GM19023 (cell line): ENCODE measurements around the gene PPP1R37.

Experiments used
- ATAC-seq: cut with Tn5 transposase; IDR thresholded peaks from one replicate; pipeline ENCODE4 v1.9.1; 2021; ENCODE audit warnings: mild to moderate bottlenecking, moderate library complexity; ENCODE audit not compliant: unreplicated experiment

The PPP1R37 gene, protein sequence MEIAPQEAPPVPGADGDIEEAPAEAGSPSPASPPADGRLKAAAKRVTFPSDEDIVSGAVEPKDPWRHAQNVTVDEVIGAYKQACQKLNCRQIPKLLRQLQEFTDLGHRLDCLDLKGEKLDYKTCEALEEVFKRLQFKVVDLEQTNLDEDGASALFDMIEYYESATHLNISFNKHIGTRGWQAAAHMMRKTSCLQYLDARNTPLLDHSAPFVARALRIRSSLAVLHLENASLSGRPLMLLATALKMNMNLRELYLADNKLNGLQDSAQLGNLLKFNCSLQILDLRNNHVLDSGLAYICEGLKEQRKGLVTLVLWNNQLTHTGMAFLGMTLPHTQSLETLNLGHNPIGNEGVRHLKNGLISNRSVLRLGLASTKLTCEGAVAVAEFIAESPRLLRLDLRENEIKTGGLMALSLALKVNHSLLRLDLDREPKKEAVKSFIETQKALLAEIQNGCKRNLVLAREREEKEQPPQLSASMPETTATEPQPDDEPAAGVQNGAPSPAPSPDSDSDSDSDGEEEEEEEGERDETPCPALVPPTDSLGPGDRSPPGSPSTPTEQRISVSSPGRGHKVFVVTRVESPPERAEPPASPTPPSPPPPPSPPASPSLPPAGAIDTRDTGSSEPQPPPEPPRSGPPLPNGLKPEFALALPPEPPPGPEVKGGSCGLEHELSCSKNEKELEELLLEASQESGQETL

DNA sequence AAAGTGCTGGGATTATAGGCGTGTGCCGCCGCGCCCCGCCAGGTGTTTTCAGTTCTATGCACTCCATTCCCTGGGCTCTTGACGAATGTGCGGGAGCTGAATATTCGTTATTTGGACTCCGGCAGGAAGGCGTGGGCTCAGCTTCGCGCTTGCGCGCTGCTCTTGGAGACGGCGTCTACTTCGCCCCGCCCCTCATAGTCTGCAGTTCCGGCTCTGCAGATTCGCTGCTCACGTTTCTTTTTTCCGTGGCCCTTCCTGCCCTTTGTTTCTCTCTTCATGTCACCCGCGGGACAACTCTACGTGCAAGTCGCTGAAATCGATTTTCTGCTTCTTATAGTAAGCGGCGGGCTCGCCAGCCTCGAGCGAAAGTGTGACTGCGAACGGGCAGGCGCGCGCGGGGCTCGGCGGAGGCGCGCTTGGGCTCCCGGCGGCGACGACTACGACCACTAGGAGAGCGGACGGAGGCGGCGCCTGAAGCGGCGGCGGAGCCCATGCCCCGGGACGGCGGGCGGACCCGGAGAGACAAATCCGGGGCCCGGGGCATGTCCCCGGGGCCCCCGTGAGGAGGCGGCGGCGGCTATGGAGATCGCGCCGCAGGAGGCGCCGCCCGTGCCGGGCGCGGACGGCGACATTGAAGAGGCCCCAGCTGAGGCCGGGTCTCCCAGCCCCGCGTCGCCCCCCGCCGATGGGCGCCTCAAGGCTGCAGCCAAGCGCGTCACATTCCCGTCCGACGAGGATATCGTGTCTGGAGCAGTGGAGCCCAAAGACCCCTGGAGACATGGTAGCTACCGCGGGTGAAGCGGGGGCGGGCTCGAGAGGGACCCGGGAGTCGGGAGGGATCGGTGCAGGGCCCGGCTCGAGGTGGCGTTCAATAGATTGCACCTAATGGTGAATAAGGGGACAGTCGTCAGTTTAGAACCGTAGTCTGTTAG lies at the start of gene PPP1R37:
Gene PPP1R37, plus strand, starts transcription at position 433 of the 932 bp plus-strand sequence. Its CDS starts 147 bp downstream, at position 580.
- ATAC-seq = peak; percentile 55

DNA sequence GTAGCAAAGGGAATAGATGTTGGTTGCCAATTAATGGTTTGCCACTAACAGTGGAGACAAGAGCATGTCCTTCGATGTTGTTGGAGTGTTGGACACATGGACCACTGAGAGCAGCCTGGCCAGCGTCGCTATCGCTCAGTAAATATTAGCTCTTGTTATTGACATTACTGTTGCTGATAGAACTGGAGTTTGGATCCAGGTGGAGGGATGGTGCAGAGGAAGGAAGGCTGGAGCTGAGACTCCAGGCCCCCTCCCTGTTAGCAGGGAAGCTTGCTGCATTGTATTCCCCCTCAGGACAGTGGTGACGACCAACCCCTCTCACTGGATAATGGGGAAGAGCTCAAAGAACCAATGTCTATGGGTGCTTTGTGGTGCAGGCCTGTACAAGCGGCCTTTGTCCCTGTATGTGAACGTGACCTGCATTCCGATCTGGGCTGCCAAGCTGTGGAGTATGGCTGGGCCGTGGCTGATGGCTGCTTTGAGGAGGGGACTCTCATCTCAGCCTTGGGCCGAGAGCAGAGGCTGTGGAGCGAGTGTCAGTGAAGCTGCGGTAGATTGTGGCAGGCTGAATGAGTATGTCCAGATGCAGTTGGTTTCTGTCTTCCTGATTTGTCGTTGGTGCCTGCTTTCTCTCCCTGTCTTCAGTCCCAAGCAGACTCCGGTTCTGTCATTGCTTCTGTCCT lies 47.2 kb upstream of the PPP1R37 start:
- ATAC-seq = no peak

DNA sequence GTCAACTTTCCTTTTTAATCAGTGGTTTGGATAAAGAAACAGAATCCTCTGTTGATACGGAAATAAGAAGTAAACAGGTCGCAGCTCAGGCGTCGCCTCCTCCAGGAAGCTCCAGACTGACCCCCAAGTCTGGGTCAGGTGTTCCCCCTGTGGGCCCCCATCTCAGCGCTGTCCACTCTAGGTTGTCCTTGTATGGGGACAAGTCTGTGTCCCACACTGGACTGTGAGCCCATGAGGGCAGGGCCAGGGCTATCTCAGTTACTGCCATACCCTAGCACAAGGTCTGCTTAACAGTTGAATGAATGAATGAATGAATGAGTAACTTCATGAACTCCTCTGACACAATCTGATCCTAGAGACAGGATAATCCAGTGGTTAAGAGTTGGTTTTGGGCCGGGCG lies 46.6 kb upstream of the PPP1R37 start:
- no peak for ATAC-seq

DNA sequence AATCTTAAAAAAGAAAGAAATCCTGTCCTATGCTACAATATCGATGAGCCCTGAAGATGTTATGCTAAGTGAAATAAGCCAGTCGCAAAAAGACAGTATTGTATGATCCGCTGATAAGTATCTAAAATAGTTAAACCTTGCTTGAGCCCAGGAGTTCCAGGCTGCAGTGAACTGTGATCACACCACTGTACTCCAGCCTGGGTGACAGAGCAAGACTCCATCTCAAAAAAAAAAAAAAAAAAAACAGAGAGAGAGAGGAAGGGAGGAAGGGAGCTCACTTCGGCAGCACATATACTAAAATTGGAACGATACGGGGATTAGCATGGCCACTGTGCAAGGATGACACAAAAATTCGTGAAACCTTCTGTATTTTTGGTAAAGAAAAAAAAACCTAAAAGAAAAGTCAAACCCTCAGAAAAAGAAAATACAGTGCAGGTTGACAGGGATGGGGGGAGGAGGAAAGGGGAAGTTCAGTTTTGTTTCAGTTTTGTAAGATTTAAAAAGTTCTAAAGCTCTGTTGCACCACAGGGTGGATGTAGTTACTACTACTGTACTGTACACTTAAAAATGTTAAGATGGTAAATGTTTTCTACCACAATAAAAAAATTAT lies 45.7 kb upstream of the PPP1R37 start:
- ATAC-seq = no peak

DNA sequence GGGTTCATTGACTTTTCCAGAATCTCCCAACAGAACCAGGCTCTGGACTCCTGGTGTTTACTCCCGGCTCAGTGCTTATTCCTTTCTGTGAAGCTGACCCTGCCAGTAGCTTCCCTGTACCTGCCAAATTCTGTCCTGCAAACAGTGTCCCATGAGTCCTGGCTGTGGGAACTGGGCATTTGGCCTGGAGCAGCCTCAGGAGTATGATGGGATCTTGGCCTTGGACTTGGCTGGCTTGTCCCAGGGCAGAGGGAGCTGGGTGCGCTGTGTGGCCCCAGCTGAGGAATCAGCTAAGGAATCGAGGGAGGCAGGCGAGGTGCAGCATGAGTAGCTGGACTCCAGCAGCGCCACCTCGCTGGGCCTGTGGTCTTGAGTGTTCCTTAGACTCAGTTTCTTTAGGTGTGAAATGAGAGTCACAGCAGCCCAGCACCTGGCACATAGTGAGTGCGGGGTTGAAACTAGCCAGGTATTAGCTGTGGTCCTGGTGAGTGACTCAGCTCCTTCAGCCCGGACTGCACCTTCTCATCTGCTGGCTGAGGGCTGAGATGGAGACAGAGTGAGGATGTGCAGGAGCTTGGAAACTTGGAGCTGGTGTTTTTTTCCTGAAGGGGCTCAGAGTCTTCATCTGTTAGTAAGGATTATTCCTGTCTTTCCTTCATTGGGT lies 43.8 kb upstream of the PPP1R37 start:
- ATAC-seq = no peak

DNA sequence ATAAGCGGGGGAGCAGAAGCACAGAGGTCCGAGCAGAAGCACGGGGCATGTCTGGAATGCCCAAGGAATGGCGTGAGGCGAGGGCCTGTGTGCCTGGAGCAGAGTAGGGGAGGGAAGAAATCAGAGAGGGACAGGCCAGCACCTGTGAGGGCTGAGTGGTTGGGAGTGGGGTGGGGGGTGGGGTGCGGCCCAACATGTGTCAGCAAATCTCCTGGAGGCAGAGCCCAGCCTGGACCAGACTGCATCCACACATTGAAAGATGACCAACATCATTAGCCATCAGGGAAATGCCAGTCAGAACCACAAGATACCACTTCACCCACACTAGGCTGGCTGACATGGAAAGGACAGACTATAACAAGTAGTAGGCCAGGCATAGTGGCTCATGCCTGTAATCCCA lies 42.9 kb upstream of the PPP1R37 start:
- ATAC-seq = no peak

DNA sequence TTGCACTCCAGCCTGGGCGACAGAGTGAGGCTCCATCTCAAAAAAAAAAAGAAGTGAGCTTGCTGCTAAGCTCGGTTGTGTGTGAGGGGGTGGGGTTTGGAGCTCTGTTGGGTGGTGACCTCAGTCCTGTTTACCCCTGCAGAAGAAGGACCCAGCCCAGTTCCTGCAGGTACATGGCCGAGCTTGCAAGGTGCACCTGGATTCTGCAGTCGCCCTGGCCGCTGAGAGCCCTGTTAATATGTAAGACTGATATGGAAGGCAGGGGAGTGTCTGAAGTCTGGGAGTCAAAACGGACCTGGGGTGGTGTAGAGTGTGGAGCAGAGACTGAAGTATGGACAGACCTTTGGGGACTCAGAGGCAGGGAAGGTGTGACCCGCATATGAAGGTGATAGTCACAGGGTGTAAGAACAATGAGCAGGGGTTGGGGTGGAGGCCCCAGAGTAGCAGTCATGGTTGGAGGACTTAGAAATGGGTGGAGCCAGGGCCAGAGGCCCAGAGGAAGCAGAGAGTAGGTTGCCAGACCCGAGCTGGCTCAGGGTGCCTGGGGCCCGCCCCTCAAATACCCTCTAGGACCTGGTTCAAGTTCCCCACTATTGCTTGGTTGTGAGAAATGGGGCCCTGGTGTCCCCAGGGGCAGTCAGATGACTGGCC lies 40.9 kb upstream of the PPP1R37 start:
- ATAC-seq = no peak

DNA sequence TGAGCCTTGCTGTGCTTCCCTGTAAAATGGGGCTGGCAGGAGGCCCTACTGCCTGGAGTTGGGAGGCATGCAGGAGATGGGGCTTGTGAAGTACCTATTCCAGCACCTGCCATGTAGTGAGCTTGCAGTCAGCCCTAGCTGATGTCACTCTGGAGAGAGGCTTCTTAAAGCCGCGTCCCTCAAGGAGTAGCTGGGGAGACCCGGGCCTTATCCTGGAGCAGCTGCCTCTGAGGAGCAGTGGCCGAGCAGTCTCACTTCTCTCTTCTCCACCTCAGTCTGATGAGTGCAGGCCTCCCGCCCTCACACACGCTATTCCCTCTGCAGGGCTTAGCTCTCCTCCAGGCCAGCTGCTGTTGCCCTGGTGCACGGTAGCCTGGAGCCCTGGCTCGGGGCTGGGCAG lies 36.1 kb upstream of the PPP1R37 start:
- no peak for ATAC-seq

DNA sequence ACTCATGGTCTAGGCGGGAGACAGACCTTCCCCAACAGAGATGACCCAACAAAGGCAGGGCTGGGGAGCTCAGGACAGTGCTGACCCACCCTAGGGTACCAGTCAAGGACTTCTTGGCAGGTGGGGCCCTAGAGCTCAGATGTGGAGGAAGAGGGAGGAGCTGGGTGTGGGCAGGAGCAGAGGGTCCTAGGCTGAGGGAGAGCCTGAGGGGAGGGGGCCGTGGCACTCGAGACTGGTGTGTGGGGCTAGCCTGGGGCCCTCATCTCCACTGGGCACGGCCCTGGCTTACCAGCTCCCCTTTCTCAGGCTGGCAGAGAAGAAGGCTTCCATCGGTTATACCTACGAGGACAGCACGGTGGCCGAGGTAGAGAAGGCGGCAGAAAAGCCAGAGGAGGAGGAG lies 35.5 kb upstream of the PPP1R37 start:
- no peak for ATAC-seq

DNA sequence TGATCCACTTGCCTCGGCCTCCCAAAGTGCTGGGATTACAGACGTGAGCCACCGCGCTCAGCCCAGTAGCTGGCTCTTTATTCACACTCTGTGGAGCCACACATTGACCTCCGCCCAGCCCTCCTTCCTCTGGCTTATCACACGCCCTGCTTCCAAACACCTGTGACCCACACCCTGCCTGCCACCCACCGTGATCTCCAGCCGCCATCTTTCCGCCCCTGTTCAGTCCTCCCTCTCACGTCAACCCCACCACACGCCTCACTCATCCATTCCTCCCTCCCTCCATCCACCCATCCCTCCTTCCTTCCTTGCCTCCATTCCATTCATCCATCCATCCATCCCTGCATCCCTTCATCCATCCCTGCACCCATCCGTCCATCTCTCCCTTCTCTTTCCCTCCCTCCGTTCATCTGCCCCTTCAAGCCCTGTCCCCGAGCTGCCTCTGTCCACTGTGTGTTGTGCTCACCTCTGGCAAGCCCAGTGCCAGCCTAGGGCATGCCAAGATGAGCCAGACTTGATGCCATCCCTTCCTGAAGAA lies 34.3 kb upstream of the PPP1R37 start:
- ATAC-seq = no peak

DNA sequence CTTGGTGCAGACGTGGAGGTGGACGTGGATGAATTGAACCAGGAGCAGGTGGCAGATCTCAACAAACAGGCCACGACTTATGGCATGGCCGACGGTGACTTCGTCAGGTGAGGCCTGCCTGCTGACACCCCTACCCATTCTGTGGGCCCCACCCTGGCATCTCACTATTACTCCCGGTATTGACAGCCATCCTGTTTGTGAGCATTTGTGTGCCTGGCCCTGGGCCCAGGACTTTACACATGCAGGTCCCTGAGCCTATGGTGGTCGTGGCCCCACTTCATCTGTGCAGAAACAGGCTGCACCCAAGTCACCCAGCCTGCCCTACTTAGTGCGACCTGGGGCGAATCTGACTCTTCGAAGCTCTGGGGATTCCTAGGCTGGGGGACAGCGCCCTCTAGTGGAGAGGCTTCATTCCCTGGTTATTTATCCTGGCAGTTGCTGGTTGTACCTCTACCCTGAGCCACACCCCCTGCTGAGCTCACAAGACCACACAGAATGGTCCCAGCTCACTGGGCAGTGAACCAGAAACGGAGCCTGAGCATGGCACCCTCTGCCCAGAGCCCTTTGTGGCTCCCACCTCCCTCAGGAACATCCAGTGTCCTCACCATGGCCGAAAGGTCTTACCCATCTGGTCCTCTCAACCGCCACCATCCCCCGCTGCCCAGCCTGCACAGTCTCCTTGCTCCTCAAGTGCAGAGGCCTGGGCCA lies 33.6 kb upstream of the PPP1R37 start:
- ATAC-seq = no peak

DNA sequence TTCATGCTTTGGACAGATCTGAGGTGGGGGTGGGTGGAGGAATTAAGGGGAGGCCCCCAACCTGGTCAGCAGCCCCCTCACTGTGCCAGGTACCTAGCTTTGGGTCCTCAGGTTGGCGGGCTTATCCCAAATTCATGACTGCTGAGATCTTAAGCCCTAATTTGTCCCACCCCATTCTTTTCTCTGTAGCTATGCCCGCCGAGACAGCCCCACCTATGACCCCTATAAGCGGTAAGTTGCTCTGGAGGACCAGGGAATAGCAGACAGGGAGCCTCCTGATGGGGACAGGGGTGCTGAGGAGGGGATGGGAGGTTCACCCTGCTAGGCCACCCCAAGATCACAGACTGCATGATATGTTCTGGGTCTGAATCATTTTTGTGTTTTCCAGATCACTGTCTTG lies 31.0 kb upstream of the PPP1R37 start:
- no peak for ATAC-seq

DNA sequence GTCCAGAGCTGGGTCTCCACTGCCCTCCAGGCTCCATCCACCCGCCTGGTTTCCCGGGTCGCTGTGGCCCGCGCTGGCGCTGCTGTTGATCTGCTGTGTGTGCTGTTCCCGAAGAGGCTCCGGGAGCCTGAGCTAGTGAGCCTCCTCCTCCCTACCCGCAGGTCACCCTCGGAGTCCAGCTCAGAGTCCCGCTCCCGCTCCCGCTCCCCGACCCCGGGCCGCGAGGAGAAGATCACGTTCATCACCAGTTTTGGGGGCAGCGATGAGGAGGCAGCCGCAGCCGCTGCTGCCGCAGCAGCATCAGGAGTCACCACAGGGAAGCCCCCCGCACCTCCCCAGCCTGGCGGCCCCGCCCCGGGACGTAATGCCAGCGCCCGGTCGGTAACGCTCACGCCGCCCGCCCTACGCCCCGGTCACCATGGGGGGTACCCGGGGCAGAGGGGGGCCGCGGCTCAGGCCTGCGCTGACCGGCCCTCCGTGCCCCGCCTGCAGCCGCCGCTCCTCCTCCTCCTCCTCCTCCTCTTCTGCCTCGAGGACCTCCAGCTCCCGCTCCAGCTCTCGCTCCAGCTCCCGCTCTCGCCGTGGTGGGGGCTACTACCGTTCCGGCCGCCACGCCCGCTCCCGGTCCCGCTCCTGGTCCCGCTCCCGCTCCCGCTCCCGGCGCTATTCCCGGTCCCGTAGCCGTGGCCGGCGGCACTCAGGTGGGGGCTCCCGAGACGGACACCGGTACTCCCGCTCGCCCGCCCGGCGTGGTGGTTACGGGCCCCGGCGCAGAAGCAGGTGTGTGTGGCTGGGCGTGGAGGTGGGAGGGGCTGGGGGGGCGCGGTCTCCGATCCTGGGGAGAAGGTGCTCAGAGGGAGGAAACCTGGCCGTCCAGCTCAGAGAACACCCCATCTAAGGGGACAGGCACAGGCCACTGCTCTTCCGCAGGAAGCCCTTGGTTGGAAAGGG lies 28.9 kb upstream of the PPP1R37 start:
- no peak for ATAC-seq

DNA sequence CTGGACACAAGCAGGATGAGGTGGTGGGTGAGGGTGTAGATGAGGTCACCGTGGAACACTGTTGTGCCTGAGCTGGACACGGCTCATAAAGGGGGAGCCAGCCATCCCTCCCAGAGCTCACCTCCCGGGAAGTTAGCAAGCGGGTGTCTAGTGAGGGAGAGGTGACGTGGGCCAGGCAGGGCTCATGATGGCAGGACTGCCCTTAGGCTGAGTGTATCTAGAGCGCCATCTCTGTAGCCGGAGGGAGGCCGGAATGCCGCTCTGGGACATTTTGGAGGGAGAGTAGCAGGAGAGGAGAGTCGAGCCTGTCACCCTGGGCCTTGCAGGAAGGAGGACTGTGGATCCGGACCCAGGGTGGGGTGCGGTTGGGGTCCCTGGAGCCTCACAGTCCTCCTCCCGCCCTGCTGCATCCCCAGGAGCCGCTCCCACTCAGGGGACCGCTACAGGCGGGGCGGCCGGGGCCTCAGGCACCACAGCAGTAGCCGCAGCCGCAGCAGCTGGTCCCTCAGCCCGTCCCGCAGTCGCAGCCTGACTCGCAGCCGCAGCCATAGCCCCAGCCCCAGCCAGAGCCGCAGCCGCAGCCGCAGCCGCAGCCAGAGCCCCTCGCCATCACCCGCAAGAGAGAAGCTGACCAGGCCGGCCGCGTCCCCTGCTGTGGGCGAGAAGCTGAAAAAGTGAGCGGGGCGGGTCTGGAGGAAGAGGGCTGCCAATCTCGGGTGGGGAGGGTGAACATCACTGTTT lies 25.9 kb upstream of the PPP1R37 start:
- no peak for ATAC-seq

DNA sequence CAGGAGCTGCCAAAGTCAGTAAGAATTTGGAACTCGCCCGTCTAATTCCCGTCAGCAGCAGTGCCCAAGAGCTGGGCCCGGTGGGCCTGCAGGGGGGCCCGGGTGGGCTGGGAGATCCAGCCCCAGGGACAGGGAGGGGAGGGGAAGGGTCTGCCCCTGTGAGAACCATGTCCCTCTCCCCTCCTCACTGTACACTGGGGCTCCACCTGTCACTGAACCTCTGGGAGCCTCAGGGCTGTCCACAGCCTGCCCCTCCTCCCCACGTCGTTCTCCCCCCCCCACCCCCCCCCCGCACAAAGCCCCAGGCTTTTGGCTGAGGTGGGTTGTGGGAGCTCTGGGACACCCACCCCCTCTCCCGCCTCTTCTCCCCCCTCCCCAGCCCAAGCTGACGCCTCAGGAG lies 24.9 kb upstream of the PPP1R37 start:
- no peak for ATAC-seq

DNA sequence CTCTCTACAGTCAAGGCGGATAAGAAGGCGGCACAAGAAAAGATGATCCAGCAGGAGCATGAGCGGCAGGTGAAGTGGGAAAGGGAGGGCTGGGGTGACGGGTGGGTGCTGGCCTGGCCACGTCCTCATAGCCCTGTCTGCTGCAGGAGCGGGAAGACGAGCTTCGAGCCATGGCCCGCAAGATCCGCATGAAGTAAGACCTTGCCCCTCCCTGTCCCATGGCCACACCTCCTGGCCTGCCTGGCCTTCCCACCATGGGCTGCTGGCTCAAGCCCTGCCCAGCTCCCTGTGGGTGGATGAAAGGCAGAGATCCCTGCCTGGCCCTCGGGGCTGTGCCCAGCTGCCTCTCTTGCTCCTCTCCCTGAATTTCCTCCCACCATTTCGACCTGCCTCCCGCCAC lies 23.9 kb upstream of the PPP1R37 start:
- no peak for ATAC-seq

DNA sequence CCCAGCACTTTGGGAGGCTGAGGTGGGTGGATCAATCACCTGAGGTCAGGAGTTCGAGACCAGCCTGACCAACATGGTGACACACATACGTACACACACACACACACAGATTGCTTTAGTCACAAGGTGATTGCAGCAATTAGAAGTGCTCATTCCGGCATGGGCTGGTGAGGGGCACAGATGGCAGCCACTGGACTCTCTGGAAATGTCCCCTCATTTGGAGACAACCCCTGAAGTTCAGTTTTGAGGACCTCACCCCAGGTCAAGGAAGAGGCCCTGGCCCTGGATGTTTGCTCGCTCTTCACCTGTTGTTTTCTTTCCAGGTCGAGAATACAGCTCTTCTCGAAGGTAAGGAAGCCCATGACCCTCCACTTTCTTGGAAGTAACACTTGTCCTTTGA lies 22.8 kb upstream of the PPP1R37 start:
- ATAC-seq = no peak
